Body of pancreas (tissue), 4 donors: ENCODE data around the gene NUP214. TPM values are rescaled to one million over a fixed set of nuclear protein-coding genes. Genes with fewer than 3 reads are reported as not detected.

ENCODE experiments used
- ATAC-seq: fragments of 150-250 bp; one replicate; pipeline ENCODE4 v1.9.1; 2016
- DNase-seq, 4 donors: peaks; one replicate each; pipeline ENCODE4 v3.0.0-alpha.2; 2019
- H3K27ac ChIP-seq, 4 donors: fragments of 200-600 bp; sonication (generic); 1 replicate in 3 of 4; 2 replicates in 1 of 4; pipeline versions ENCODE4 v1.5.1 to v1.6.1; 2016 to 2019; ENCODE audit warnings: mild to moderate bottlenecking in 1 of 4, mixed read lengths in 1 of 4, moderate library complexity in 1 of 4
- H3K27me3 ChIP-seq, 2 donors: fragments of 200-600 bp; sonication (generic); one replicate each; pipeline ENCODE4 v1.6.0; 2016; ENCODE audit warnings: mild to moderate bottlenecking in 1 of 2
- H3K36me3 ChIP-seq, 2 donors: fragments of 200-600 bp; sonication (generic); replicated peaks in 1 of 2; 2 replicates each; pipeline ENCODE4 v1.5.1; 2016; ENCODE audit warnings: low read depth in 2 of 2; ENCODE audit not compliant: insufficient read depth in 1 of 2
- H3K4me1 ChIP-seq: fragments of 200-600 bp; sonication (generic); one replicate; pipeline ENCODE4 v1.6.0; 2016
- H3K4me3 ChIP-seq, 2 donors: fragments of 200-600 bp; sonication (generic); 1 replicate in 1 of 2; 2 replicates in 1 of 2; pipeline ENCODE4 v1.5.1; 2016 to 2019
- H3K9me3 ChIP-seq, 3 donors: fragments of 200-600 bp; sonication (generic); 1 replicate in 2 of 3; 2 replicates in 1 of 3; pipeline ENCODE4 v1.5.1; 2016
- POLR2A ChIP-seq, 3 donors: fragments of 450-650 bp; IDR thresholded peaks; one replicate each; pipeline ENCODE4 v1.6.1; 2016; ENCODE audit warnings: antibody characterized with exemption in 3 of 3, mild to moderate bottlenecking in 2 of 3
- WGBS, 2 donors: methylation state at CpG; one replicate each; pipeline ENCODE4 v1.1.5; 2017; 5-methylcytosine and 5-hydroxymethylcytosine counted together
- intact Hi-C: fragments of 100-400 bp; cut with DNase I; formaldehyde crosslinking; loops from one replicate; pipeline ENCODE4 v1.15.1; 2023
- total RNA-seq, 2 donors: library from RNA; depleted of rRNA; stranded (reverse); fragments of >200 nt; gene quantifications; one replicate each; pipeline ENCODE4 v1.1.0, GENCODE V29; 2016
- TF ChIP-seq, protein P1 (sequence below), 7 experiments: fragments of 450-650 bp in 4 of 7; fragments of 200-600 bp in 3 of 7; sonication (generic) in 3 of 7; IDR thresholded peaks; one replicate each; pipeline ENCODE4 v1.5.1; 2016 to 2019; ENCODE audit warnings: antibody characterized with exemption in 7 of 7

The NUP214 gene
- total RNA-seq, 2 donors from 2014 or later: 24.7 to 29.6 TPM

DNA sequence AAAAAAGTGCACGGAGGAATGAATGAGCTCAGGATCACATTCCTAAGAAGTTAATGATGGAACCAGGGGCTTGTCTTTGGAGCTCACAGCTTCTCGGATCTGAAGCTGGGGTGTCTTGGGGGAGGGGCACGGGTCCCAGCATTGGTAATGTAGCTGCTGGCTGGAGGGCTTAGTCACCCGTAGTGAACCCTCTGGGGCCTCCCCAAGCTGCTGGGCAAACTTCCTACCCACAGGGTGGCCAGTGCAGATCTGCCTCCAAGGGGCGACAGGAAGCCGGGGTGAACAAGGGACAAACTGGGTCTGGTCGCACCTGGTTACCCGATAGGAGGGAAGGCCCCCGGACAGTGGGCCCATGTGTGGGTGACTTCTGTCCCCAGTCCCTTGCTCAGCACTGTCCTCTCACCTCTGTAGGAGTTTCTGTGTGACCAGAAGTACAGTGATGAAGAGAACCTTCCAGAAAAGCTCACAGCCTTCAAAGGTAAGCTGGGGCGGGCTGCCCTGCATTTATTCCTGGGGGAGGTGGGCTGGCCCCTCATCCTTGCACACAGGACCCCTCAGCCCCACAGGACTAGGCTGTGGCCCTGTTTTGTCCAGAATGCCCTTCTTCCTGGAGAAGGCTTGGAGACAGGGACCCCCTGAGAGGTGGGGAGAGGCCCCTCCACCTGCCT lies 14.1 kb upstream of the NUP214 start:
- no peak overlapping the region for H3K4me3 ChIP-seq
- no peaks in the 10 kb centered on the region for H3K36me3 ChIP-seq
- ATAC-seq: no peak
- H3K27me3 ChIP-seq: no peaks in the 10 kb centered on the region
- H3K4me1 ChIP-seq: no peaks in the 10 kb centered on the region
- no peak for TF ChIP-seq POLR2A (IDR thresholded peaks at IDR 0.05)
- TF ChIP-seq, protein P1, sequence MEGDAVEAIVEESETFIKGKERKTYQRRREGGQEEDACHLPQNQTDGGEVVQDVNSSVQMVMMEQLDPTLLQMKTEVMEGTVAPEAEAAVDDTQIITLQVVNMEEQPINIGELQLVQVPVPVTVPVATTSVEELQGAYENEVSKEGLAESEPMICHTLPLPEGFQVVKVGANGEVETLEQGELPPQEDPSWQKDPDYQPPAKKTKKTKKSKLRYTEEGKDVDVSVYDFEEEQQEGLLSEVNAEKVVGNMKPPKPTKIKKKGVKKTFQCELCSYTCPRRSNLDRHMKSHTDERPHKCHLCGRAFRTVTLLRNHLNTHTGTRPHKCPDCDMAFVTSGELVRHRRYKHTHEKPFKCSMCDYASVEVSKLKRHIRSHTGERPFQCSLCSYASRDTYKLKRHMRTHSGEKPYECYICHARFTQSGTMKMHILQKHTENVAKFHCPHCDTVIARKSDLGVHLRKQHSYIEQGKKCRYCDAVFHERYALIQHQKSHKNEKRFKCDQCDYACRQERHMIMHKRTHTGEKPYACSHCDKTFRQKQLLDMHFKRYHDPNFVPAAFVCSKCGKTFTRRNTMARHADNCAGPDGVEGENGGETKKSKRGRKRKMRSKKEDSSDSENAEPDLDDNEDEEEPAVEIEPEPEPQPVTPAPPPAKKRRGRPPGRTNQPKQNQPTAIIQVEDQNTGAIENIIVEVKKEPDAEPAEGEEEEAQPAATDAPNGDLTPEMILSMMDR (IDR thresholded peaks at IDR 0.05): no peak
- 53 to 63% methylated on average over 9 to 10 of the region's 10 CpGs for WGBS, 2 donors
- DNase-seq: no peak
- H3K9me3 ChIP-seq: no peaks in the 10 kb centered on the region
- intact Hi-C loops: no loop called here
- H3K27ac ChIP-seq: no peak overlapping the region

DNA sequence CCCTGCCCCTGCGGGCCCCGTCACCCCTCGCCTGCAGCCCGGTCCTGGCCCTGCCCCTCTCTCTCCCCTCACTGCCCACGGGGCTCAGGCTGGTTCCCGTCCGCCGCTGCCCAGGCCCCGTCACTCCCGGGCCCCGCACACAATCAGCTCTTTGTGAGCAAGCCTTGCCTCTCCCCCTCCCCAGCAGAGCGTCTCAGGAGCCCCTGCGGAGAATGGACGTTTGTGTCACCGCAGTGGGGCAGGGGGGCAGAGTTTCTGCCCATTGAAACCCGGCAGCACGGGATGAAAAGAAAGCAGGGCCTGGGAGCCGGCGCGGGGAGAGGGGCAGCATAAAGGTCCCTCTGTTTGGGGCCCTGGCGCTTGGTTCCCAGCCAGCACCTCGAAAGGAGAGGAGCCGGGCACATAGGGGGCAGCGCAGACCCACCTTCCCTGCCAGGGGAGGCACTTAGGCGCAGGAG lies 13.5 kb upstream of the NUP214 start:
- DNase-seq (no peak), ATAC-seq (no peak)
- no peaks in the 10 kb centered on the region for H3K9me3 ChIP-seq
- H3K27me3 ChIP-seq: no peaks in the 10 kb centered on the region
- no peaks in the 10 kb centered on the region for H3K36me3 ChIP-seq
- TF ChIP-seq, protein P1 (IDR thresholded peaks at IDR 0.05): no peak
- TF ChIP-seq POLR2A (IDR thresholded peaks at IDR 0.05): no peak
- WGBS, 2 donors: 68 to 75% methylated on average over 16 to 24 of the region's 25 CpGs
- no peak overlapping the region for H3K27ac ChIP-seq
- no peaks in the 10 kb centered on the region for H3K4me1 ChIP-seq
- intact Hi-C loops: no loop called here
- no peak overlapping the region for H3K4me3 ChIP-seq

DNA sequence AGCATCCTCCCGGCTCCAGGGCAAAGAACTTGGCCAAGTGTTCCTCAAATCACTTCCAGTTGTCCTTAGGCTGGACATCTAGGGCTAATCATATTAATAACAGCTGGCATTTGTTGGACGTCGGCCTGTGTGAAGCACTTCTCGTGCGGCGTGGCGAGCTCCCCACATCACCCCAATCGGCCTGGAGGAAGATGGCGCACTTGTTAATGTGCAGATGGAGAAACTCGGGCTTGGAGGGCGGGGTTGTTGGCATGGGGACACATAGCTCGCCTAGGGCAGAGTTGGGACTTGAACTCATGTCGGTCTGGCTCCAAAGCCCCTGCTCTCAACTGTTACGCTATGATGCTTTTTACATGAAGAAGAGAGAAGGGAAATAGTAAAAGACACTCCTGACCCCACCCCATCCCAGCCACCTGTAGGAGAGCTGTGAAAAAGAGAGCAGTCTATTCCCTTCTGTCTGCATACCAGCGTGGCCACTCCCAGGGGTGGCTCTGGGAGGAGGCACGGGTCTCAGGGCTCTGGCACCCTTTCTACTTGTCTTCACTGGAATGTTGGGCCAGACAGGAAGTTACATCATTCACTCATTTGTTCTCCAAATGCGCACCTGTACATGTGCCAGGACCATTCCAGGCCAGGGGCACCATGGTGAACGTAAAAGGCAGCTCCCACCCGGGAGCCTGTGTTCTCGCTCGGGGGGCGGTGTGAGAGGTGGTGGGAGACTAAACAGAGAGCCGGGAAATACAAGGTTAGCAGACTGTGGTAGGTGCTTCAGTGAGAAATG lies 12.8 kb upstream of the NUP214 start:
- DNase-seq (no peak), ATAC-seq (no peak)
- Histone ChIP-seq H3K36me3 (no peaks in the 10 kb centered on the region), H3K9me3 (no peaks in the 10 kb centered on the region), H3K4me1 (no peaks in the 10 kb centered on the region), H3K4me3 (no peak overlapping the region), H3K27ac (no peak overlapping the region), H3K27me3 (no peaks in the 10 kb centered on the region)
- TF ChIP-seq, protein P1 (IDR thresholded peaks at IDR 0.05): no peak
- no peak for TF ChIP-seq POLR2A (IDR thresholded peaks at IDR 0.05)
- 87 to 92% methylated on average over 22 of the region's 23 CpGs for WGBS, 2 donors
- intact Hi-C loops: no loop called here

DNA sequence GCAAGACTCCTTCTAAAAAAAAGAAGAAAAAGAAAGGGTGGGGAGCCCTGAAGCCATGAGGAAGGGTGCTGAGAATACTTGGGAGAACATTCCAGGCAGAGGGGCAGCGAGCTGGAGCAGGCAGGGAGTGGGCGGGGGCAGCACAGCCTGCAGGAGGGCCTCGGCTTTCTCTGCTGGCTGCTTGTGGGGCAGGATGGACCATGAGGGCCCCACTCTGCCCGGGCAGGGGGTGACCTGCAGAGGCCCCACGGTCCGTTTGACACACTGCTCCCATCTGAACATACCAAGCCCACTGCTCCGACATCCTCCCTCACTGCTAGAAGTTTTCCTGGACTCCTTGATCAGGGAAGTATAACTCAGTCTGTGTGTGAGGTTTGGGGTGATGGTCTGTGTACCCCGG lies 11.7 kb upstream of the NUP214 start:
- H3K27ac ChIP-seq: no peak overlapping the region
- H3K4me1 ChIP-seq: no peaks in the 10 kb centered on the region
- no peaks in the 10 kb centered on the region for H3K36me3 ChIP-seq
- H3K27me3 ChIP-seq: no peaks in the 10 kb centered on the region
- WGBS, 2 donors: 82 to 92% methylated on average over 7 to 8 of the region's 8 CpGs
- H3K9me3 ChIP-seq: no peaks in the 10 kb centered on the region
- ATAC-seq: no peak
- intact Hi-C loops: no loop called here
- H3K4me3 ChIP-seq: no peak overlapping the region
- TF ChIP-seq, protein P1 (IDR thresholded peaks at IDR 0.05): no peak
- no peak for TF ChIP-seq POLR2A (IDR thresholded peaks at IDR 0.05)
- DNase-seq: no peak
